ENCODE measurements around the gene GAPDH. TPM values are rescaled to one million over a fixed set of nuclear protein-coding genes. Genes with fewer than 3 reads are reported as not detected.
A peak's percentile ranks its signal among the peaks of the same experiment; 100 is the strongest.
"Not testable (repeated sequence)": the region's sequence is repeated elsewhere in the genome, so short reads cannot be mapped to it uniquely, and the experiment has no call there.

The GAPDH gene
- total and polyA plus RNA-seq, 7 donors, result 1,653 to 3,219 (median 2,501) TPM

GRCh38 chr12:6537580-6538419 is 3.5 kb downstream of the GAPDH start:
- H3K27me3 ChIP-seq, H3K4me3 ChIP-seq, H3K9me3 ChIP-seq: not testable (repeated sequence)
- peak; percentile 92 for DNase-seq
- Histone ChIP-seq H3K27ac (peak overlapping the region; percentile 97 to 98 (median 98)), H3K4me1 (peaks cover 0 to 71% (median 54%) of the 10 kb centered on the region in 4 donors), H3K36me3 (peaks cover 21 to 46% (median 28%) of the 10 kb centered on the region in 4 donors)
- WGBS, 2 donors, result 27 to 41% methylated on average over 17 of the region's 17 CpGs
- peak; percentile 72 to 93 (median 89) for TF ChIP-seq CTCF (IDR thresholded peaks at IDR 0.05)
- TF ChIP-seq POLR2AphosphoS5 (IDR thresholded peaks at IDR 0.05), result peak in 2 of 4 donors; percentile 21 to 40
- intact Hi-C loops (cut with DNase I), result loop anchor here (1.0 to 2.0 kb wide), 3 partner anchors 67 to 208 kb away; partner anchors contain the start of gene VAMP1

GRCh38 chr12:6538420-6539313 is 4.3 kb downstream of the GAPDH start:
- Histone ChIP-seq H3K9me3 (no peaks in the 10 kb centered on the region), H3K27ac (peak overlapping the region; percentile 97 to 98 (median 98)), H3K4me1 (peaks cover 0 to 62% (median 46%) of the 10 kb centered on the region in 4 donors), H3K27me3 (no peaks in the 10 kb centered on the region), H3K36me3 (peaks cover 21 to 55% (median 28%) of the 10 kb centered on the region in 4 donors), H3K4me3 (no peak overlapping the region)
- DNase-seq, result peak; percentile 56
- TF ChIP-seq EP300 (IDR thresholded peaks at IDR 0.05) (no peak), CTCF (IDR thresholded peaks at IDR 0.05) (no peak), POLR2AphosphoS5 (IDR thresholded peaks at IDR 0.05) (no peak), POLR2A (IDR thresholded peaks at IDR 0.05) (no peak)
- intact Hi-C loops (cut with DNase I), result loop anchor here (2.0 kb wide), 1 partner anchor 116 kb away; no protein-coding TSS in a partner anchor
- 65 to 75% methylated on average over 24 of the region's 24 CpGs for WGBS, 2 donors

- Histone ChIP-seq H3K27ac (peak overlapping the region in 3 of 4 donors; percentile 82 to 98 (median 97)), H3K9me3 (no peaks in the 10 kb centered on the region), H3K27me3 (no peaks in the 10 kb centered on the region), H3K36me3 (peaks cover 21 to 59% (median 30%) of the 10 kb centered on the region in 4 donors), H3K4me1 (peaks cover 0 to 59% (median 44%) of the 10 kb centered on the region in 4 donors), H3K4me3 (no peak overlapping the region)
- WGBS, 2 donors, result 72 to 80% methylated on average over 5 of the region's 5 CpGs
- intact Hi-C loops (cut with DNase I), result loop anchor here (2.0 kb wide), 1 partner anchor 116 kb away; no protein-coding TSS in a partner anchor
- no peak for DNase-seq
- no peak for TF ChIP-seq EP300 (IDR thresholded peaks at IDR 0.05)
- TF ChIP-seq POLR2AphosphoS5 (IDR thresholded peaks at IDR 0.05), result no peak
- no peak for TF ChIP-seq CTCF (IDR thresholded peaks at IDR 0.05)
- no peak for TF ChIP-seq POLR2A (IDR thresholded peaks at IDR 0.05)
Observed at GRCh38 chr12:6539314-6539682, 5.0 kb downstream of the GAPDH start.

- peak overlapping the region; percentile 60 to 97 (median 82) for H3K27ac ChIP-seq
- peaks cover 0 to 59% (median 44%) of the 10 kb centered on the region in 4 donors for H3K4me1 ChIP-seq
- intact Hi-C loops (cut with DNase I), result loop anchor here (2.0 kb wide), 1 partner anchor 117 kb away; no protein-coding TSS in a partner anchor
- H3K4me3 ChIP-seq, result no peak overlapping the region
- H3K9me3 ChIP-seq, result no peaks in the 10 kb centered on the region
- DNase-seq, result peak; percentile 68
- peaks cover 21 to 63% (median 34%) of the 10 kb centered on the region in 4 donors for H3K36me3 ChIP-seq
- 30 to 69% methylated on average over 14 of the region's 14 CpGs for WGBS, 2 donors
- H3K27me3 ChIP-seq, result no peaks in the 10 kb centered on the region
- TF ChIP-seq EP300 (IDR thresholded peaks at IDR 0.05), result no peak
Observed at GRCh38 chr12:6539707-6540134, 5.4 kb downstream of the GAPDH start.

Data from sigmoid colon (tissue), 7 donors.